Occipital lobe (tissue), 2 donors: ENCODE measurements around the gene CDH23. TPM values are rescaled to one million over a fixed set of nuclear protein-coding genes. Genes with fewer than 3 reads are reported as not detected.

Experiments
- DNase-seq: peaks from one replicate; lab custom pipeline; 2025; lab: John Stamatoyannopoulos, UW
- total RNA-seq: library from RNA; depleted of rRNA; stranded (reverse); fragments of >200 nt; gene quantifications from one replicate; pipeline ENCODE4 v1.2.3, GENCODE V29; 2014

Gene CDH23
- total RNA-seq, 1 donor from 2014 or later, result 1.2 TPM

DNA sequence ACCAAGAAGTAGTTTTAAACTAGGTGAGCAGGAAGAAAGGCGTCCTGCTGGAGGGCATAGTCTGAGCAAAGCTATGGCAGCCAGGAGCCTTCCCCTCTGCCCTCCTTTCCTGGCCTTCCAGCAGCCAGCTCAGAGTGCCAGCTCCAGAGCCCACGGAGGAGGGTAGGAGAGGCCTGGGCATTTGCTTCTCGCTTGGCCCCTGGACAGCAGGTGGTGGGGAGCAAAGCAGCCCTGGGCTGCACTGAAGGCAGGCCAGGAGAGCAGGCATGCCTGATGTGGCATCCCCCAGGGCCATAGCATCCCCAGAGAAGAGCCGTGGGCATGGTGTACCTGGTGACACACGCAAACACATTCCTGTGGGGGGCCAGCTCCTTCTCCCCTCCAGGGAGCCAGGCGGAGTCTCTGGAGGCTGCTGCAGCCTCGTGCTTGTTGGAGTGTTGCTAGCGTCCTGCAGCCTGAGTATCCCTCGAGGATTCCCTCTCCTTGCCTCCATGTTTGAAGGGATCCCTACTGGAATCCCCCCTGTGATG, 43.9 kb downstream of the CDH23 start:
- DNase-seq, result no peak

GRCh38 chr10:71442000-71442399, 45.3 kb downstream of the CDH23 start:
- DNase-seq, result no peak

DNA sequence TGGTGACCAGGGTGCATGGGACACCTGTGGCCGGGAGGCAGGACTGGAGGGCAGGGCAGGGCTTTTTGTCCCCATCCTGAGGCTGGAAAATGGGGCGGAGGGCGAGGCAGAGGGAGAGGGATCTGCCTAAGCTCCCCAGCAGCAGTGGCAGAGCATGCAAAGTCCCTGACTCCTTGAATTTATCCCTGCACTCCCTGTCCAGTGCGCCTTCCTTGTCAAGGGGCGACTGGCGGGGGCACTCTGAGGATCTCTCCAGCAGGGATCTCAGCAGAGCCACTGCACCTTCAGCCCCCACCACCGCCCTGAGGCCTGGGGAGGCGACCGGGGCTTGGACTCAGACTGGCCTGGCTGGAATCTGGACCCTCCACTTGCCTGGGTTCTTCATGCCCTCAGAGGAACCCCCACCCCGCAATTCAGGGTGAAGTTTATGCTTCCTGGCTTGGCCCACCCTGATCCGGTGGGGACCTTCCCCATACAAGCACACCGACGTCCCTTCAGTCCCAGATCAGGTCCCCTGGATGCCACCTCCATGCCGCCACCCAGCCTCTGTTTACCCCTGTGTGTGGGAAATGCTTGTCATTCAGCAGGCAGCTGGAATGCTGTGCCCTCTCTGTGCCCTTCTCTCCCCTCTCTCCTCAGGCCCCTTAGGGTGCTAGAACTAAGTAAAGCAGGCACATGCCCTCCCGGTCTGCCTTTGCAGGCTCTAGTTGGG, 46.3 kb downstream of the CDH23 start:
- no peak for DNase-seq

GRCh38 chr10:71443676-71444075, 47.0 kb downstream of the CDH23 start:
- no peak for DNase-seq

DNA sequence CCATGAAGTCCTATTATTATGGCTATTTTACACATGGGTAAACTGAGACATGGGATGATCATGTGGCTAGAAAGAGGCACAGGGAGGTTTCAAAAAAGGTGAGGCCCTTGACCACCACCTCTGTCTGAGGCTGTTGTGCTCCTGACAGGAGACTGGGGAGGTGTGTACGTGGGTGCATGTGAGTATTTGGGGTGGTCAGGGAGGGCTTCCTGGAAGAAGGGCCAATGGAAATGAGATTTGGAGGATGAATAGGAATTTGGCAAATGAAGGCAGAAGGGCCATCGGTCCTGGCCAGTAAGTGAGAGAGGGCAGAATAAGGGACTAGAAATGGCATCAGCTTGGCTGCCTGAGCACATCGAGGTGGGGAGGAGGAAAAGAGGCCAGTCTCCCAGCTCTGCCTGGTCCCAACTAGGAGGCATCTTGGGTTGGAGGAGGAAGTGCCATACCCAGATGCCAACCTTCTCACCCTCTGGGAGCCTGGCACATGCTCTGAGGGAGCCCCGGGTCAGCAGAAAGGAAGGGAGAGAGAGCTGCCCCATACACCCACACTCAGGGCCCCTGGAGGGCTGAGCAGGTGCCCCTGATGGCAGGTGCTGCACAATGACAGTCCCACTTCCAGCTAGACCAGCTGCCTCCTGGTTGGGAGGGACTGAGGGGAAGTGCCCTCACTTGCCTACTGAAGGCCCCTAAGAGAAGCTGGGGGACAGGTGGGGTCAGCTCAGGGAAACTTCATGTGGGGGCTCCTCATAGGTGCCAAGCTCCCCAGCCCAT, 47.7 kb downstream of the CDH23 start:
- no peak for DNase-seq

DNA sequence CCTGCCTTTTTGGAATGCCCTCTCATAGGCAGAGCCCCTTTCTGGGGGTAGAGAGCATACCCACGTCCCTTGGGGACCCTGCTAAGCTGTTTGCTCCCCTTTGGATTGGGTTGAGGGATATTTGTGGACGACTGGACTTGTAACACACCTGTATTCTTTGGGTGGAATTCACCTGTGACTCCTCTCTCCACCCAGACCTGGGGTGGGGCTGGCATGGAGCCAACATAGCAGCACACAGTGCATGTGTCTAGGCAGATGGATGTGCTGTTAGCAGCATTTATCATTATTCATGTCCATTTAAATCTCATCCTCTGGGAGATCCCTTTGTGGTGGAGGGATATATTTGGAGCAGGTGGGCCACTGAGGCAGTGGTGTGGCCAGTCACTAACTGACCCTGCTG, 51.0 kb downstream of the CDH23 start:
- no peak for DNase-seq

DNA sequence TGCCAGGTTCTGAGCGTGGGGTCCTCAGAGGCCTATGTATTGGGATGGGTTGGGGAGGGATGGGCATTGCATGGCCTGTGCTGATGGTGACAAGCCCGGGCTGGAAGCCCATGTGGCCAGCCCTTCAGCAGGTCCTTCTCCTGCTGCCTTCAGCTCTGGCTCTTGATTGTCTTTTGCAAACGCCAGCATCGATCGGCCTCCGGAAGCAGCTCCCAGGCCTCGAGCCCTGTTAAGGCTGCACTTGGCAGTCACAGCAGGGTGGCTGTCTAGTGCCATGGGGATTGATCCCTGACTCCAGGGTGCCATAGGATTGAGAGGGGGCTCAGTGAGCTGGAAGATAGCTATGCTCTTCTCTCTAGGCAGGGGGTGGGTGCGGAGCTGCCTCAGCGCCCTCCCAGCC, 51.4 kb downstream of the CDH23 start:
- DNase-seq, result no peak

DNA sequence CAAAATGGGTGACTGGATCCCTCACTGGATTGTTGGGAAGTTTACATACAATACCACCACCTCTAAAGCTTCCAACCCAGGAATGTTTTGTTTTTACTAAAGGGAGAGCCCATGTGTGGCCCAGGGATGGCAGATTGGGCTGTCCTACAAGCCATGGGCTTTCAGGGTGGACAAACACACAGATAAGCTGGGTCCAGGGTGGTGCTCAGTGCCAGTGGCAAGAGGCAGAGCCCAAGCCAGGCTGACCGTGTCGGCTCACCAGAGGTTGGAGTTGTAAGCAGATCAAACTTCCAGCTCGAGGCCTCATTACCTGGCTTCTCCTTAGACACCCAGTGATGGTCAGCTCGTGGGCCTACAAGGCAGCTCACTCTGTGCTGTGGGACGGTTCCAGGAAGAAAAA, 52.3 kb downstream of the CDH23 start:
- no peak for DNase-seq

- no peak for DNase-seq
These were observed 55.0 kb downstream of the CDH23 start for GRCh38 chr10:71451754-71452153.

- no peak for DNase-seq
These were observed 56.5 kb downstream of the CDH23 start for GRCh38 chr10:71453186-71453585.

GRCh38 chr10:71454347-71454746, 57.6 kb downstream of the CDH23 start:
- no peak for DNase-seq

DNA sequence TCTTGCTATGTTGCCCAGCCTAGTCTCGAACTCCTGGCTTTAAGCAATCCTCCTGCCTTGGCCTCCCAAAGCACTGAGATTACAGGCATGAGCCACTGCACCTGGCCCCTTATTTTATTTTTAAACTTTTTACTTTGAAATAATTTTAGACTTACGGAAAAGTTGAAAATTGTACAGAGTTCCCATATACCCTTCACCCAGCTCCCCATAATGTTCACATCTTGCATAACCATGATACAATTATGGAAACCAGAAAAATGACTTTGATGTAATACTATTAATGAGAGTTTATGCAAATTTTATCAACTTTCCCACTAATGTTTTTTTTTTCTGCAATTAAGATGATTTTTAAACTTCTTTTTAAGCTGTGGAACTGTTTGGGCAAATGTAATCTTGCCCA, 58.3 kb downstream of the CDH23 start:
- no peak for DNase-seq

DNA sequence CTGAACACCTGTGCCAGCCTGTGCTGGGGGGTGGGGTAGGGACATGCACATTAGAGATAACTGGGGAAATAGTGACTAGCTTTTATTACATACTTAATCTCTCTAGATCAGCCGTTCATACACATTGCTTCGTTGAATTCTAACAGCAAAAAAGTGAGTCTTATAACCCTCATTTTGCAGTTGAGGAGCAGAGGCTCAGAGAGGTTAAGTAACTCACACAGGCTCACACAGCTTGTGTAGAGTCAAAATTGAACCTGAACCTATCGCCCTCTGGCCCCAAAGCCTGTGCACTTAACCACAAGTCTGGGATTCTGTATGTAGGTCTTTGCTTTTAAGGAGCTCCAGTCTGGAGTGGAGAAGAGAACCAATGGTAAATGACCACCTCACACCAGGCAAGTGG, 59.9 kb downstream of the CDH23 start:
- DNase-seq, result no peak

GRCh38 chr10:71457908-71458307, 61.2 kb downstream of the CDH23 start:
- DNase-seq, result no peak

GRCh38 chr10:71458387-71458786, 61.7 kb downstream of the CDH23 start:
- no peak for DNase-seq

- DNase-seq, result no peak
These were observed 62.8 kb downstream of the CDH23 start for GRCh38 chr10:71459513-71459912.

DNA sequence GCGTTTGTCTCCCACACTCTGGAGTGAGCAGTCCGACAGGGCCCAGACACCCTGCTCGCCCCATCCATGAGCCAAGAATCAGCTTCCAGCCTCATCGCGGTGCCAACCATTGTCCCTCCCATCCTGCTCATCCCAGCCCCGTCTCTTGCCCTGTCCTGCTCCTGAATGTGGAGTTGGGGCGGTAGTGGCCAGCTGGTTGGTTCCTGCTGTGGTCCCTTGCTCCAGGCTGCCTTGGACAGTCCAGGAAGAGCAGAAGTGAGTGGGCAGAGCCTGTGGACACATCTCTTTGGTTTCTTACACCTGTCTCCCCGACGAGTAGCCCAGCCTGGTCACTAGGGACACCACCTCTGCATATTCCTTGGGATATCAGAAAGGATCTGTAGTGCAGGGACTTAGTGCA, 63.9 kb downstream of the CDH23 start:
- no peak for DNase-seq

DNA sequence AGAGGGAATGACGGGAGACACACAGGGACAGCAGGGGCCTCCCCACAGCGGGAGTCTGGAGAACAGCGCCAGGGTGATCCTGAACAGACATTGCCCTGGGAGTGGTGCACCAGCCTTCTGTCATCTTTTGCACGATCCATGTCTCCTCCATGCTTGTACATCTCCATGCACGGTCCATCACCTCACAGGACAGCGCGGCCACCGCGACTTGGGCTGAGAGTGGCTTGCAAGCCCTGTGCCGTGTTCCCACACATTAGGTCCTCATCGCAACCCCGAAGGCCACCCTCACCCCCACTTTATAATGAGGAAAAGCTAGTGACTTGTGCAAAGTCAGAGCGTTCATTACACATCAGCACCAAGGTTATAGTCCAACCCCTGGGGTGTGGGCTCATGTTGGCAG, 64.7 kb downstream of the CDH23 start:
- DNase-seq, result no peak

DNA sequence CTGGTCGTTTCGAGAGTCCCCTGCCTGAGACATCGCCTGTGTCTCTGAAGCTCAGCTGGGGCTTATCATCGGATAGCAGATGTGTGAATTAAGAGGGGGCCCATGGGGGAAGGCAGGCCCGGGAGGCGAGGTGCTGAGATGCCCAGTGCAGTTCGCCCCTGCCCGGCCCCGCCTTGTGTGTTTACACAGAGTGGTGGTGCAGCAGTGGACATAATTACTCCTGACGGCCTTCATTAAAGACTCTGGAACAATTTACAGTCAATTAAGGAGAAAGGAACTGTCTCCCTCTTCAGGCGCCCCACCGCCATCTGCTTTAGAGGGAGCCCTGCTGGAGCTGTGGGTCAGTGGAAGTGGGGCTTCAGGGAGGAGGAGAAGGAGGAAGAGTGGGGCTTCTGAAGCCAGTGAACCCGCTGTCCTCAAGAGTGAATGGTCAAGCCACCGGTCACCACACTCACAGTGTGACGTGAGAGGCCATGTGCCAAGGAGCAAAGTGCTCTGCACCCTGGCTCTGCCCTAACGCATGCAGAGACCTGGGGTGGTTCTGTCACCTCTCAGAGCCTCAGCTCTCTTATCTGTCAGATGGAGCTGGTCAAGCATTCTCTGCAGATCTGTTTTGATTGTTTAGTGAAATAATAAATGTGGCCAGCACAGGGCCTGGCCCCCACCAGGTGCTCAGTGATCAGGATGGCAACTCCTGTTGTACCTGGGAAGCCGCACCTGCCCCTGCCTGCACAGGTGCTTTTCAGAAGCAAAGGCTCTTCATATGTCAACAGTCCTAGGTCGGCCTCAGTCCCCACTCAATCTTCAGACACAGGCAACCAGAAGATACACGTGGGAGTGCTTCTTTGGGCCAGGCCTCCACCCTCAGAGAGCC, 65.6 kb downstream of the CDH23 start:
- no peak for DNase-seq

DNA sequence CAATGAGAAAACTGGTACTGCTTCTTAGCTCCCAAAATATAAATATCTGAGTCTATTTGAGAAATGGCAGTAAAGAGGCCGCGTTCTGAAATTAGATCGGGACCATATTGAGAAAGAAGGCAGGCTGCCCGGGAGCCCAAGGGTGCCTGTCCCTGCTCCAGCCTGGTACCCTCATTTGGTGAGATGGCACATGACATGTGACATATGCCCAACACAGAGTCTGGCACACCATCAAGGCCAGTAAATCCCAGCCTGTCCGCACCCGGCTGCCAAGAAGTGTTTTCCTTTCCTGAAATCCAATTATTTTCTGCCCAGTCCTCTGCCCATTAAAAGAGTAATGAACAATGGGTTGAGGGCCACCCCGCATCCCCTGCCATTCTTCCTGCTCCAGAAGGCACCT, 66.4 kb downstream of the CDH23 start:
- no peak for DNase-seq

DNA sequence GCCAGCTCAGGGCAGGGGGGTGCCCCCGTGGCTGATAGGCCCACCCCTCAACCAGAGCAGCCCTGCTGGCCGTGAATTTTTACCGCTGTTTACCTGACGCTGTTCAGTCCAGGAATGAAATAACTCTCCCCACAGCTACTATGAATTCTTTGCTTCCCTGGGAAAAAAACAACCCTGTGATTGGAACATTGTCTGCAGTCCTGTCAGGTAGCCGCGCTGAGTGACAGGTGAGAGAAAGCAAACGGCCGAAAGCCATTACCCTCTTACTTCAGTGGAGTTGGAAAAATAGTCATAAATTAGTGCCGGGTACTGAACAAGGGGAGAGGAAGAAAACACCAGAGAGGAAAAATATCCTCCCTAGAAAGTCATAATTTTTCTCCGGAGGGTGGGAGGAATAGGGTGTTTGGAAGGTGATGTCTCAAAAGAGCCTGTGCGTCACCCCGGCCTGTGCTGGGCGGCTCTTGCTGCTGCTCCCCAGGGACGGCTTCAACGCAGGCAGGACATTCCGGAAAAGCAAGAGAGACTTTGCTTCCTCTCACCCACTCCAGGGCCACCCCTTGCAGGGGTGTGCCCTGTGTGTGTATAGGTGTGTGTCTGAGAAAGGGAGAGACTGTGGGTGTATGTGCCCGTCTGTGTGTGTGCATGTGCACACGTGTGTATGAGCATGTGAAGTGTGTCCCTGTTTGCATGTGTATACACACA, 69.0 kb downstream of the CDH23 start:
- no peak for DNase-seq
